Tibial nerve (tissue), 4 donors: ENCODE data around the gene NUBP2. TPM values are rescaled to one million over a fixed set of nuclear protein-coding genes. Genes with fewer than 3 reads are reported as not detected.

Experiments
- DNase-seq, 2 donors: peaks; one replicate each; pipeline ENCODE4 v3.0.0-alpha.2; 2019; ENCODE audit warnings: low spot score in 2 of 2
- H3K27ac ChIP-seq, 4 donors: fragments of 200-600 bp; sonication (generic) in 3 of 4; one replicate each; pipeline ENCODE4 v1.5.1; 2017 to 2019; ENCODE audit warnings: mild to moderate bottlenecking in 1 of 4
- H3K27me3 ChIP-seq, 2 donors: fragments of 200-600 bp; sonication (generic) in 1 of 2; one replicate each; pipeline versions ENCODE4 v1.5.1 to v1.6.0; 2017 to 2019
- H3K36me3 ChIP-seq, 3 donors: fragments of 200-600 bp; sonication (generic); one replicate each; pipeline ENCODE4 v1.5.1; 2018 to 2019
- H3K4me1 ChIP-seq, 4 donors: fragments of 200-600 bp; sonication (generic) in 3 of 4; one replicate each; pipeline ENCODE4 v1.5.1; 2017 to 2019
- H3K4me3 ChIP-seq, 4 donors: fragments of 200-600 bp; sonication (generic) in 3 of 4; one replicate each; pipeline ENCODE4 v1.5.1; 2017 to 2019; ENCODE audit warnings: mild to moderate bottlenecking in 1 of 4, moderate library complexity in 1 of 4
- H3K9me3 ChIP-seq, 4 donors: fragments of 200-600 bp; sonication (generic) in 3 of 4; one replicate each; pipeline ENCODE4 v1.5.1; 2017 to 2019
- EP300 ChIP-seq, 2 donors: sonication (generic); formaldehyde crosslinking; IDR thresholded peaks; one replicate each; pipeline ENCODE4 v1.6.1; 2017; ENCODE audit warnings: antibody characterized with exemption in 2 of 2, mild to moderate bottlenecking in 1 of 2
- POLR2A ChIP-seq, 2 donors: fragments of 450-650 bp; IDR thresholded peaks; one replicate each; pipeline ENCODE4 v1.6.1; 2017; ENCODE audit warnings: antibody characterized with exemption in 2 of 2, mild to moderate bottlenecking in 2 of 2, moderate library complexity in 2 of 2
- WGBS, 2 donors: methylation state at CpG; one replicate each; pipeline ENCODE4 v1.1.5; 2018; 5-methylcytosine and 5-hydroxymethylcytosine counted together
- total RNA-seq, 4 donors: library from RNA; depleted of rRNA; stranded (reverse); fragments of >200 nt; gene quantifications; one replicate each; pipeline ENCODE4 v1.1.0, GENCODE V29; 2016
- TF ChIP-seq, protein P1 (sequence below), 5 experiments: fragments of 200-600 bp in 3 of 5; fragments of 450-650 bp in 2 of 5; sonication (generic) in 3 of 5; IDR thresholded peaks; one replicate each; pipeline ENCODE4 v1.5.1; 2016 to 2019; ENCODE audit warnings: antibody characterized with exemption in 5 of 5, mild to moderate bottlenecking in 3 of 5, moderate library complexity in 2 of 5

NUBP2 gene
- total RNA-seq, 4 donors from 2014 or later, result 73.5 to 93.9 (median 87.4) TPM

- DNase-seq, result no peak
- H3K4me3 ChIP-seq, result no peak overlapping the region
- H3K27ac ChIP-seq, result no peak overlapping the region
- no peaks in the 10 kb centered on the region for H3K9me3 ChIP-seq
- TF ChIP-seq POLR2A (IDR thresholded peaks at IDR 0.05), result no peak
- TF ChIP-seq, protein P1, sequence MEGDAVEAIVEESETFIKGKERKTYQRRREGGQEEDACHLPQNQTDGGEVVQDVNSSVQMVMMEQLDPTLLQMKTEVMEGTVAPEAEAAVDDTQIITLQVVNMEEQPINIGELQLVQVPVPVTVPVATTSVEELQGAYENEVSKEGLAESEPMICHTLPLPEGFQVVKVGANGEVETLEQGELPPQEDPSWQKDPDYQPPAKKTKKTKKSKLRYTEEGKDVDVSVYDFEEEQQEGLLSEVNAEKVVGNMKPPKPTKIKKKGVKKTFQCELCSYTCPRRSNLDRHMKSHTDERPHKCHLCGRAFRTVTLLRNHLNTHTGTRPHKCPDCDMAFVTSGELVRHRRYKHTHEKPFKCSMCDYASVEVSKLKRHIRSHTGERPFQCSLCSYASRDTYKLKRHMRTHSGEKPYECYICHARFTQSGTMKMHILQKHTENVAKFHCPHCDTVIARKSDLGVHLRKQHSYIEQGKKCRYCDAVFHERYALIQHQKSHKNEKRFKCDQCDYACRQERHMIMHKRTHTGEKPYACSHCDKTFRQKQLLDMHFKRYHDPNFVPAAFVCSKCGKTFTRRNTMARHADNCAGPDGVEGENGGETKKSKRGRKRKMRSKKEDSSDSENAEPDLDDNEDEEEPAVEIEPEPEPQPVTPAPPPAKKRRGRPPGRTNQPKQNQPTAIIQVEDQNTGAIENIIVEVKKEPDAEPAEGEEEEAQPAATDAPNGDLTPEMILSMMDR (IDR thresholded peaks at IDR 0.05), result no peak
- no peak for TF ChIP-seq EP300 (IDR thresholded peaks at IDR 0.05)
- H3K36me3 ChIP-seq, result peaks cover 0 to 98% (median 20%) of the 10 kb centered on the region in 3 donors
- WGBS, 2 donors, result 92 to 93% methylated on average over 20 to 21 of the region's 21 CpGs
- no peaks in the 10 kb centered on the region for H3K27me3 ChIP-seq
- H3K4me1 ChIP-seq, result peaks cover 0 to 13% (median 0%) of the 10 kb centered on the region in 4 donors
These were observed 23.2 kb upstream of the NUBP2 start for GRCh38 chr16:1759511-1759910.

DNA sequence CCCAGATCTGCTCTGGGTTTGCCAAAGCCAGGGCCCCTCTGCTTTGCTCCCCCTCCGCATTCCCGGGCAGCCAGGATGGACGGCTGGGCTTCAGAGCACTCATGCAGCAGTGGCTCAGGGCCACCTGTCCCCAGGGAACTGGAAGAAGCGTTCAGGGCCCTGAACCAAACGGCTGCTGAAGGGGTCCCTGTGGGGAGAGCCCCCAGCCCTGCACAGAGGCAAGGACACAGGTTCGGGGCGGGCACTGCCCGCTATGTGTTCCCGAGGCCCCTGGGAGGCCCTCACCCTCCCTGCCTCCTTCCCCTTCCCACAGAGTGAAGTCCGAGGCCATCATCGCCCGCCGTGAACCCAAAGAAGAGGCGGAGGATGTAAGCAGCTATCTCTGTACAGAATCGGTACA is 21.8 kb upstream of the NUBP2 start:
- Histone ChIP-seq H3K27ac (no peak overlapping the region), H3K9me3 (no peaks in the 10 kb centered on the region), H3K36me3 (peaks cover 2 to 100% (median 23%) of the 10 kb centered on the region in 3 donors), H3K4me1 (peaks cover 0 to 14% (median 0%) of the 10 kb centered on the region in 4 donors), H3K27me3 (no peaks in the 10 kb centered on the region), H3K4me3 (no peak overlapping the region)
- WGBS, 2 donors, result 91 to 92% methylated on average over 12 to 15 of the region's 15 CpGs
- TF ChIP-seq EP300 (IDR thresholded peaks at IDR 0.05) (no peak), POLR2A (IDR thresholded peaks at IDR 0.05) (no peak)
- TF ChIP-seq, protein P1 (IDR thresholded peaks at IDR 0.05), result no peak
- no peak for DNase-seq

DNA sequence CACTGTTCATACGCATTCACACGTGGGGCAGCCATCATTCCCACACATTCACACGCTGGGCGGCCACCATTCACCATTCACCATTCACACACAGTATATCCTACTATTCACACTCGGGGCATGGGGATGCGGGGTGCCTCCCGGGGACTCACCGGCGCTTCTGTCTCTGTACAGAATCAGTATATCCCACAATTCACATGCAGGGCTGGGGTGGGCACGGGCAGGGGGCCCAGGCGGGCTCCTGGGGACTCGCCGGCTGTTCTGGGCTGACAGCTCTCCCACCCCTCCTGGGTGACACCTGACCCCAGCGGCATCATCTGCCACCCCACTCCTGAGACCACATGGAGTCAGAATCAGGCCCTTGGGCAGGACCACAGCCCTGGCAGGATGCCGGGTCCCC is 21.0 kb upstream of the NUBP2 start:
- Histone ChIP-seq H3K36me3 (peaks cover 2 to 100% (median 30%) of the 10 kb centered on the region in 3 donors), H3K4me1 (peaks cover 0 to 14% (median 0%) of the 10 kb centered on the region in 4 donors), H3K4me3 (no peak overlapping the region), H3K9me3 (no peaks in the 10 kb centered on the region), H3K27me3 (no peaks in the 10 kb centered on the region), H3K27ac (no peak overlapping the region)
- 90 to 93% methylated on average over 12 to 15 of the region's 15 CpGs for WGBS, 2 donors
- TF ChIP-seq EP300 (IDR thresholded peaks at IDR 0.05), result no peak
- TF ChIP-seq, protein P1 (IDR thresholded peaks at IDR 0.05), result no peak
- TF ChIP-seq POLR2A (IDR thresholded peaks at IDR 0.05), result no peak
- no peak for DNase-seq

- H3K36me3 ChIP-seq, result peaks cover 2 to 100% (median 30%) of the 10 kb centered on the region in 3 donors
These were observed 20.4 kb upstream of the NUBP2 start for GRCh38 chr16:1762196-1762878.

More at GRCh38 chr16:1762196-1762878, 20.4 kb upstream of the NUBP2 start:
- Histone ChIP-seq H3K4me3 (no peak overlapping the region), H3K27me3 (no peaks in the 10 kb centered on the region), H3K4me1 (peaks cover 0 to 14% (median 0%) of the 10 kb centered on the region in 4 donors), H3K27ac (no peak overlapping the region), H3K9me3 (no peaks in the 10 kb centered on the region)
- TF ChIP-seq, protein P1 (IDR thresholded peaks at IDR 0.05), result no peak
- TF ChIP-seq POLR2A (IDR thresholded peaks at IDR 0.05) (no peak), EP300 (IDR thresholded peaks at IDR 0.05) (no peak)
- WGBS, 2 donors, result 87 to 89% methylated on average over 22 to 30 of the region's 30 CpGs
- DNase-seq, result no peak
